Naive thymus-derived CD4-positive, alpha-beta T cell (primary cell): Measurements from ENCODE around the gene IFT22. TPM values are rescaled to one million over a fixed set of nuclear protein-coding genes. Genes with fewer than 3 reads are reported as not detected.
A peak's percentile ranks its signal among the peaks of the same experiment; 100 is the strongest.
"Not testable (repeated sequence)": the region's sequence is repeated elsewhere in the genome, so short reads cannot be mapped to it uniquely, and the experiment has no call there.

Experiments used
- ATAC-seq: fragments of 150-1000 bp; cut with Tn5 transposase; 2 replicates; pipeline ENCODE4 v1.10.0; 2021; ENCODE audit warnings: mild to moderate bottlenecking, moderate library complexity
- CTCF ChIA-PET: fragments of 350-600 bp; sonication (Branson Sonifier 250); formaldehyde crosslinking; loops from one replicate; lab custom pipeline; 2021; ENCODE audit warnings: antibody characterized with exemption; lab: Charles Lee
- POLR2A ChIA-PET: fragments of 350-600 bp; sonication (Branson Sonifier 250); formaldehyde crosslinking; loops from one replicate; lab custom pipeline; 2021; ENCODE audit warnings: antibody characterized with exemption, inconsistent platforms; lab: Charles Lee
- DNase-seq, 9 donors: peaks; one replicate each; pipeline versions ENCODE4 v3.0.0 to v3.0.0-alpha.2; 2020 to 2022; ENCODE audit warnings: mixed read lengths in 1 of 9
- H3K27ac ChIP-seq: one replicate; pipeline ENCODE4 v1.7.0; 2013; ENCODE audit warnings: mild to moderate bottlenecking, low read depth, low read length, moderate library complexity
- H3K27me3 ChIP-seq, 2 donors: one replicate each; pipeline ENCODE4 v1.7.0; 2013; ENCODE audit warnings: low read length in 2 of 2, mild to moderate bottlenecking in 2 of 2, moderate library complexity in 2 of 2; ENCODE audit not compliant: control insufficient read depth in 2 of 2, insufficient read depth in 2 of 2
- H3K36me3 ChIP-seq, 3 experiments: 1 replicate in 2 of 3; 2 replicates in 1 of 3; pipeline ENCODE4 v1.7.0; 2013; ENCODE audit warnings: low read length in 3 of 3, mild to moderate bottlenecking in 3 of 3, moderate library complexity in 1 of 3; ENCODE audit not compliant: insufficient read depth in 3 of 3, control insufficient read depth in 2 of 3
- H3K4me1 ChIP-seq, 2 donors: one replicate each; pipeline ENCODE4 v1.7.0; 2013; ENCODE audit warnings: low read length in 2 of 2, mild to moderate bottlenecking in 2 of 2, moderate library complexity in 1 of 2; ENCODE audit not compliant: control insufficient read depth in 2 of 2, insufficient read depth in 2 of 2
- H3K4me3 ChIP-seq: 2 replicates; pipeline ENCODE4 v1.7.0; 2013; ENCODE audit warnings: mild to moderate bottlenecking, low read length
- H3K9me3 ChIP-seq, 3 experiments: 1 replicate in 2 of 3; 2 replicates in 1 of 3; pipeline ENCODE4 v1.7.0; 2013; ENCODE audit warnings: low read length in 3 of 3; ENCODE audit not compliant: control insufficient read depth in 2 of 3
- H3K27ac Mint-ChIP-seq, 9 donors: one replicate each; pipeline ENCODE4 v1.8.0; 2020 to 2022; ENCODE audit warnings: mixed read lengths in 9 of 9, mild to moderate bottlenecking in 8 of 9, moderate library complexity in 5 of 9, inconsistent platforms in 2 of 9
- H3K27me3 Mint-ChIP-seq, 5 donors: one replicate each; pipeline ENCODE4 v1.8.0; 2021 to 2022; ENCODE audit warnings: mixed read lengths in 5 of 5, mild to moderate bottlenecking in 1 of 5
- H3K36me3 Mint-ChIP-seq, 5 donors: one replicate each; pipeline ENCODE4 v1.8.0; 2020 to 2022; ENCODE audit warnings: mixed read lengths in 5 of 5, mild to moderate bottlenecking in 3 of 5, inconsistent platforms in 1 of 5
- H3K4me1 Mint-ChIP-seq, 7 donors: one replicate each; pipeline ENCODE4 v1.8.0; 2020 to 2022; ENCODE audit warnings: mixed read lengths in 7 of 7, mild to moderate bottlenecking in 3 of 7, inconsistent platforms in 1 of 7
- H3K4me3 Mint-ChIP-seq, 10 donors: one replicate each; pipeline ENCODE4 v1.8.0; 2020 to 2022; ENCODE audit warnings: mild to moderate bottlenecking in 10 of 10, mixed read lengths in 10 of 10, moderate library complexity in 6 of 10, inconsistent platforms in 2 of 10
- H3K9me3 Mint-ChIP-seq, 11 donors: one replicate each; pipeline ENCODE4 v1.8.0; 2020 to 2022; ENCODE audit warnings: mixed read lengths in 11 of 11, mild to moderate bottlenecking in 4 of 11, inconsistent platforms in 1 of 11, moderate library complexity in 1 of 11
- intact Hi-C, 2 donors: fragments of 100-400 bp; cut with micrococcal nuclease; formaldehyde crosslinking; loops; one replicate each; pipeline ENCODE4 v1.15.1; 2023
- polyA plus RNA-seq, 2 donors: library from polyadenylated mRNA; unstranded; fragments of 300-500 nt; fragmentation: Illumina TruSeq; gene quantifications; one replicate each; pipeline ENCODE4 v1.2.3, GENCODE V29; 2021
- total RNA-seq, 6 experiments: library from RNA in 5 of 6; stranded (reverse) in 5 of 6; gene quantifications; 1 replicate in 5 of 6; 2 replicates in 1 of 6; pipeline ENCODE4 v1.2.3 and lab custom pipeline; 2021 to 2026

Gene IFT22
- total and polyA plus RNA-seq, 7 experiments from 2014 or later, result 3.7 to 12.3 (median 6.7) TPM

DNA sequence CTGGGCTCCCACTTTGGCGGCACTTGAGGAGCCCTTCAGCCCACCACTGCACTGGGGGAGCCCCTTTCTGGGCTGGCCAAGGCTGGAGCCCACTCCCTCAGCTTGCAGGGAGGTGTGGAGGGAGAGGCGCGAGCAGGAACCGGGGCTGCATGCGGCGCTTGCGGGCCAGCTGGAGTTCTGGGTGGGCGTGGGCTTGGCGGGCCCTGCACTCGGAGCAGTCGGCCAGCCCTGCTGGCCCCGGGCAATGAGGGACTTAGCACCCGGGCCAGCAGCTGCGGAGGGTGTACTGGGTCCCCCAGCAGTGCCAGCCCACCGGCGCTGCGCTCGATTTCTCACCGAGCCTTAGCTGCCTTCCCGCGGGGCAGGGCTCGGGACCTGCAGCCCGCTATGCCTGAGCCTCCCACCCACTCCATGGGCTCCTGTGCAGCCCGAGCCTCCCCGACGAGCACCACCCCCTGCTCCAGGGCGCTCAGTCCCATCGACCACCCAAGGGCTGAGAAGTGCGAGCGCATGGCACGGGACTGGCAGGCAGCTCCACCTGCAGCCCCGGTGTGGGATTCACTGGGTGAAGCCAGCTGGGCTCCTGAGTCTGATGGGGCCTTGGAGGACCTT is 26.9 kb upstream of the IFT22 start:
- H3K27ac Mint-ChIP-seq, H3K9me3 Mint-ChIP-seq, intact Hi-C loops, POLR2A ChIA-PET, H3K36me3 Mint-ChIP-seq, H3K27me3 ChIP-seq, H3K4me3 Mint-ChIP-seq, H3K4me3 ChIP-seq, ATAC-seq, CTCF ChIA-PET, H3K9me3 ChIP-seq, H3K4me1 ChIP-seq, DNase-seq, H3K27ac ChIP-seq, H3K36me3 ChIP-seq: not testable (repeated sequence)
- Mint-ChIP-seq H3K4me1 (peaks cover 0 to 10% (median 0%) of the 10 kb centered on the region in 7 donors), H3K27me3 (peaks cover 0 to 19% (median 6%) of the 10 kb centered on the region in 5 donors)

DNA sequence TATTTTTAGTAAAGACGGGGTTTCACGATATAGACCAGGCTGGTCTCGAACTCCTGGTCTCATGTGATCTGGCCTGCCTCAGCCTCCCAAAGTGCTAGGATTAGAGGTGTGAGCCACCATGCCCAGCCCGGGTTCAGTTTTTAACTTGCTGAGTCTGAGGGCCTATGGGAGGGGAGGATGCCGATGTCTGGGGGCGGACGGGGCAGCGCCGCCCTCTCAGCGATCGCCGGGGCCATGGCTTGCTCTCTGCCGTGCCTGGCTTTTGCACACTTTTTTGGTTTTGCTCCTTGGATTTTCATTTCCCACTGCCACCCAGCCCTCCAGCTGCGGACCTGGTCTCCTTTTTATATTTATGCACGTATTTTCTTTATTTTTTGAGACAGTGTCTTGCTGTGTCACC is 25.9 kb upstream of the IFT22 start:
- Histone ChIP-seq H3K27me3 (no peaks in the 10 kb centered on the region), H3K9me3 (no peaks in the 10 kb centered on the region), H3K4me3 (no peak overlapping the region), H3K27ac (no peak overlapping the region), H3K36me3 (no peaks in the 10 kb centered on the region), H3K4me1 (no peaks in the 10 kb centered on the region)
- Mint-ChIP-seq H3K9me3 (no peaks in the 10 kb centered on the region), H3K27me3 (peaks cover 0 to 14% (median 6%) of the 10 kb centered on the region in 5 donors), H3K4me3 (no peak overlapping the region), H3K36me3 (no peaks in the 10 kb centered on the region), H3K27ac (no peak overlapping the region), H3K4me1 (peaks cover 0 to 7% (median 0%) of the 10 kb centered on the region in 7 donors)
- ChIA-PET POLR2A (no interaction called here), CTCF (interaction anchor here (0.6 to 0.9 kb wide), 2 partner anchors 17 to 545 kb away, joined by 3 to 4 read pairs; no protein-coding TSS in a partner anchor)
- DNase-seq, result no peak
- intact Hi-C loops, result no loop called here
- ATAC-seq, result no peak

DNA sequence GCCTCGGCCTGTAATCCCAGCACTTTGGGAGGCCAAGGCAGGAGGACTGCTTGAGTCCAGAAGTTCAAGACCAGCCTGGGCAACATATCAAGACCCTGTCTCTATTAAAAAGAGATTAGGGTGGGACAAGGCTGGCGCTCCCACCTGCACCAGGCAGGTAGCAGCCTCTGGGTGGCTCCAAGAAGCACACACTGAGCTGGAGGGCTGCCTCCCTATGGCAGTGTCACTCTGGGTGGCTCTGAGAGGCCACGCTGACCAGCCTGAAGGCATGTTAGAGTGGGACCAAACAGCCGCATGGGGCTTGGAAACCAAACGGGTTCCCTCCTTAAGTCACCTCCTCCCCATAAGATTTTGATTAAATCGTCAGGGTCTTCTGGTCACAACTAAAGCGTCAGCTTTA is 21.3 kb upstream of the IFT22 start:
- Histone ChIP-seq H3K4me1 (no peaks in the 10 kb centered on the region), H3K36me3 (no peaks in the 10 kb centered on the region), H3K4me3 (no peak overlapping the region), H3K27ac (no peak overlapping the region), H3K27me3 (no peaks in the 10 kb centered on the region), H3K9me3 (no peaks in the 10 kb centered on the region)
- intact Hi-C loops, result no loop called here
- no peak overlapping the region for H3K4me3 Mint-ChIP-seq
- ATAC-seq (no peak), DNase-seq (no peak)
- no peaks in the 10 kb centered on the region for H3K27me3 Mint-ChIP-seq
- H3K9me3 Mint-ChIP-seq, result no peaks in the 10 kb centered on the region
- ChIA-PET CTCF (no interaction called here), POLR2A (no interaction called here)
- H3K27ac Mint-ChIP-seq, result no peak overlapping the region
- H3K4me1 Mint-ChIP-seq, result peaks cover 0 to 2% (median 0%) of the 10 kb centered on the region in 7 donors
- H3K36me3 Mint-ChIP-seq, result no peaks in the 10 kb centered on the region

DNA sequence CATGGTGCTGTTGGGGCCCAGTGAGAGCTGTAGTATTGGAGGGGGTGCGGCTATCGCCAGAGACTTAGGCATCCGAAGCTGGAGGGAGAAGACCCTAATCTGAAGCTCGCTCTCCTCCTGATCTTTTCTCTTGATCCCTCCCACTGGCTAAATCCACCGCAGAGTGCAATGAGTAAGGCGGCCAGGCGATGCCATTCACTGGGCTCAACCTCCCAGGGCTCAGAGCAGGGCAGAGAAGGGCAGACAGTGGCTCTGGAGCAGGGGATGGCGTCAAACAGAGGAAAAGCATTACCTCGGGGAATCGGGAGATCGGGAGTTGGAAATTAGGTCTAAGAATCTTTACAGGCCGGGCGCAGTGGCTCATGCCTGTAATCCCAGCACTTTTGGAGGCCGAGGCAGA is 18.8 kb upstream of the IFT22 start:
- DNase-seq, result no peak
- H3K4me1 Mint-ChIP-seq, result peaks cover 0 to 2% (median 0%) of the 10 kb centered on the region in 7 donors
- no peaks in the 10 kb centered on the region for H3K27me3 Mint-ChIP-seq
- no peaks in the 10 kb centered on the region for H3K9me3 Mint-ChIP-seq
- peak overlapping the region in 1 of 10 donors; percentile 5 for H3K4me3 Mint-ChIP-seq
- intact Hi-C loops, result no loop called here
- H3K36me3 ChIP-seq, result no peaks in the 10 kb centered on the region
- H3K27me3 ChIP-seq, result no peaks in the 10 kb centered on the region
- no peaks in the 10 kb centered on the region for H3K4me1 ChIP-seq
- H3K27ac Mint-ChIP-seq, result peak overlapping the region in 1 of 9 donors; percentile 51
- H3K27ac ChIP-seq, result no peak overlapping the region
- CTCF ChIA-PET, result interaction anchor here (0.5 to 0.6 kb wide), 2 partner anchors 101 to 412 kb away, joined by 3 to 4 read pairs; no protein-coding TSS in a partner anchor
- ATAC-seq, result no peak
- no peaks in the 10 kb centered on the region for H3K9me3 ChIP-seq
- H3K4me3 ChIP-seq, result no peak overlapping the region
- POLR2A ChIA-PET, result no interaction called here
- H3K36me3 Mint-ChIP-seq, result no peaks in the 10 kb centered on the region

DNA sequence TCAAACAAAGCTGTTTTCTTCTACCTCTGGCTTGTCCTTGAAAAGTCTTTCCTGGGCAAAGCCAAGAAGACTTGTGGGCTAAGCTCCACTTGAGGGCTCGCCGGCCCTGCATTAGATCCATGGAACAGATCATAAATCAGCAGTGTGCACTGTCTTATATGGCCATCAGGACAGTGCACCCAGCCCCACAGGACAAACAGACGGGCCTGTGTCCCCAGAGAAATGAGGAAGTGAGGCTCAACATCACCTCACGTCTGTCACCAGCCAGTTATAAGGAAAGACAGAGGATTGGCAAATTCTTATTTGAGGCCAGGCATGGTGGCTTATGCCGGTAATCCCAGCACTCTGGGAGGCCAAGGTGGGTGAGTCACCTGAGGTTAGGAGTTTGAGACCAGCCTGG is 12.3 kb upstream of the IFT22 start:
- Mint-ChIP-seq H3K36me3 (no peaks in the 10 kb centered on the region), H3K4me3 (no peak overlapping the region), H3K4me1 (no peaks in the 10 kb centered on the region), H3K9me3 (no peaks in the 10 kb centered on the region), H3K27ac (no peak overlapping the region), H3K27me3 (peaks cover 0 to 4% (median 0%) of the 10 kb centered on the region in 5 donors)
- DNase-seq, result no peak
- CTCF ChIA-PET, result no interaction called here
- Histone ChIP-seq H3K36me3 (no peaks in the 10 kb centered on the region), H3K4me1 (no peaks in the 10 kb centered on the region), H3K4me3 (no peak overlapping the region), H3K9me3 (no peaks in the 10 kb centered on the region), H3K27me3 (no peaks in the 10 kb centered on the region), H3K27ac (no peak overlapping the region)
- POLR2A ChIA-PET, result no interaction called here
- intact Hi-C loops, result no loop called here
- ATAC-seq, result no peak

DNA sequence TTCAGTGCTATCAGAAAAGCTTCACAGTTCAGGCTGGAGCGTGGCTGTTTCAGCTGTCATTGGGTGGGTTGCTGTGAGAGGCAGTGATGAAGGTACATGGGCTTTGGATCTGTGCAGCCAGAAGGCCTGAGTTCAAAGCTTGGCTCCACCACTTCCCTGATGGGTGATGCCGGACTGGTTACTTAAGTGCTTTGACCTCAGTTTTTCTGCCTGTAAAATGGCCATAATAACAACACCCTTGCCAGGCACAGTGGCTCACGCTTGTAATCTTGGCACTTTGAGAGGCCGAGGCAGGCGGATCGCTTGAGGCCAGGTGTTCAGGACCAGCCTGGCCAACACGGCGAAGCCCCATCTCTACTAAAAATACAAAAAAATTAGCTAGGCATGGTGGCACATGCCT is 10.4 kb upstream of the IFT22 start:
- no peaks in the 10 kb centered on the region for H3K9me3 ChIP-seq
- Mint-ChIP-seq H3K36me3 (no peaks in the 10 kb centered on the region), H3K4me3 (no peak overlapping the region), H3K27ac (no peak overlapping the region), H3K27me3 (peaks cover 0 to 4% (median 0%) of the 10 kb centered on the region in 5 donors), H3K4me1 (no peaks in the 10 kb centered on the region), H3K9me3 (no peaks in the 10 kb centered on the region)
- no peak overlapping the region for H3K27ac ChIP-seq
- ChIA-PET CTCF (no interaction called here), POLR2A (no interaction called here)
- no peaks in the 10 kb centered on the region for H3K27me3 ChIP-seq
- H3K36me3 ChIP-seq, result no peaks in the 10 kb centered on the region
- no peaks in the 10 kb centered on the region for H3K4me1 ChIP-seq
- H3K4me3 ChIP-seq, result no peak overlapping the region
- DNase-seq (no peak), ATAC-seq (no peak)
- intact Hi-C loops, result no loop called here

DNA sequence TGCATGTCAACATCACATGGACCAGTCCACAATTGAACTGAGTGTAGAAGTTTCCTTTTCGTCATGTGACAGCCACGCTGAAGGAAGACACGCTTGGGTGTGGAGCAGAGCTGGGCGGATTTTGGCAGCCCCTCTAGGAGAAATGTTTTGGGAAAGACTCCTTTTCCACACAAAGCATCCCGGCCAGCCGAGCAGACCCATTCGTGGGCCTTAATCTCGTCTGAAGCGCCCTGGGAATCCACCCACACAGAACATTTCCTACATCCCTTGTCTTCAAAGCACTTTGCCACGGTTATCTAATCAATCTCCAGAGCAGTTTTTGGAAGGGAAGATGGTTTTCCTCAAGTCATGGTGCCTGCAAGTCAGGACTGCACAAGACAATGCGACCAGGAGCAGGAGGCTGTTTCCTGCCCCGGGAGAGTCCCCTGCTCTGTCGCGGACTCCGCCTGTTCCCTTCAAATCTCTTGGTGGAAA is 8.4 kb upstream of the IFT22 start:
- Mint-ChIP-seq H3K36me3 (no peaks in the 10 kb centered on the region), H3K27ac (no peak overlapping the region), H3K4me1 (no peaks in the 10 kb centered on the region), H3K27me3 (peaks cover 0 to 4% (median 0%) of the 10 kb centered on the region in 5 donors), H3K9me3 (no peaks in the 10 kb centered on the region), H3K4me3 (no peak overlapping the region)
- H3K9me3 ChIP-seq, result no peaks in the 10 kb centered on the region
- ChIA-PET POLR2A (no interaction called here), CTCF (no interaction called here)
- H3K27me3 ChIP-seq, result no peaks in the 10 kb centered on the region
- DNase-seq (no peak), ATAC-seq (no peak)
- H3K36me3 ChIP-seq, result no peaks in the 10 kb centered on the region
- H3K4me3 ChIP-seq, result no peak overlapping the region
- H3K4me1 ChIP-seq, result no peaks in the 10 kb centered on the region
- H3K27ac ChIP-seq, result no peak overlapping the region
- intact Hi-C loops, result no loop called here
